HG02798 (cell line): ENCODE results near the gene RPS27L.
"Not testable (repeated sequence)": the region's sequence is repeated elsewhere in the genome, so short reads cannot be mapped to it uniquely, and the experiment has no call there.

Experiments
- ATAC-seq: cut with Tn5 transposase; IDR thresholded peaks from one replicate; pipeline ENCODE4 v1.9.1; 2021; ENCODE audit warnings: mild to moderate bottlenecking; ENCODE audit not compliant: unreplicated experiment, poor library complexity

The RPS27L gene

GRCh38 chr15:63145426-63145825 lies 11.9 kb downstream of the RPS27L start:
- ATAC-seq, result no peak

GRCh38 chr15:63140936-63141335 lies 16.3 kb downstream of the RPS27L start:
- no peak for ATAC-seq

GRCh38 chr15:63136742-63137141 lies 20.5 kb downstream of the RPS27L start:
- ATAC-seq, result no peak

DNA sequence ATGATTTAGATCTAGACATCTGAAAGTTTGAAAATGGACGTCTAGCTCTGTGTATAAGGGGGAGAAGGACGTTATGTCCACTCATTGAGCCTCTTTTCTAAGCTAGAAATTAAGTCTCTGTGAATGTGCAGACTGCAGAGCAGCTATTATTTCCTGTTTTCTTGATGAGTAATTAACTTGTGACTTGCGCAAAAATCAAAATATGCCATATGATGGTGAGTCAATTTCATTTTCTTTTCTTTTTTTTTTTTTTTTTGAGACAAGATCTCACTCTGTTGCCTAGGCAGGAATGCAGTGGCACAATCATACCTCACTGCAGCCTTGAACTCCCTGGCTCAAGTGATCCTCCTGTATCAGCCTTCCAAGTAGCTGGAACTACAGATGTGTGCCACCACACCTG lies 21.5 kb downstream of the RPS27L start:
- no peak for ATAC-seq

- ATAC-seq, result no peak
These were observed 22.0 kb downstream of the RPS27L start for GRCh38 chr15:63135281-63135680.

GRCh38 chr15:63134245-63134985 lies 22.9 kb downstream of the RPS27L start:
- ATAC-seq, result no peak

DNA sequence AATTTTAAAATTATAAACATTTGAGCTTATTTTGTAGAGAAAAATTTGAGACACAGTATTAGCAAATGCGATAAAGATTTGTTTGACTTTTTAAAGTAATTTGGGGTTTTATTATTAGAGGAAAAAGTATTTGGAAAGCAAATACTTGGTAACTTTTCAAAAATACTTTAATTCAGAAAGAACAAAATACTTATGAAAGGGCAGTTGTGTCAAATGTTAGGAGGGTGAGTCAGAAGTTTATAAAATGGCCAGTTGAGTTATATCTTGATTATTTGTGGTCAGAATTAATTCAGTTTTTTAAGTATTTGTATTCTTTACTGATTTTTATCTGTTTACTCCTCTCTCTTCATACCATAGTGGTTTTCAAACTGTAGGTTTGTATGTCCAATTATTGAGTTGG lies 23.5 kb downstream of the RPS27L start:
- no peak for ATAC-seq

DNA sequence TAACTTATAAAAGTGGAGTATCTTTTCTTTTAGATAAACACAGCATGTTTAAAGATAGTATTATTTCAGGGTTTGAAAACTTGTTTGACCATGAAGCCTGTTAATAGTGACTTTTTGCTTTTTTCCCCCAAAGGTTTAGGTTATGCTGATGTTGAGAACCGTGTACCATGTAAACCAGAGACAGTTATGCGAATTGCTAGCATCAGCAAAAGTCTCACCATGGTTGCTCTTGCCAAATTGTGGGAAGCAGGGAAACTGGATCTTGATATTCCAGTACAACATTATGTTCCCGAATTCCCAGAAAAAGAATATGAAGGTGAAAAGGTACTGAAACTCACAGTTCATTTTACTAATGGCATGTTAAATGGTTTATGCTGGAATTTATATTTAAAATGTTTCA lies 30.6 kb downstream of the RPS27L start:
- no peak for ATAC-seq

- no peak for ATAC-seq
These were observed 32.8 kb downstream of the RPS27L start for GRCh38 chr15:63124506-63124905.

DNA sequence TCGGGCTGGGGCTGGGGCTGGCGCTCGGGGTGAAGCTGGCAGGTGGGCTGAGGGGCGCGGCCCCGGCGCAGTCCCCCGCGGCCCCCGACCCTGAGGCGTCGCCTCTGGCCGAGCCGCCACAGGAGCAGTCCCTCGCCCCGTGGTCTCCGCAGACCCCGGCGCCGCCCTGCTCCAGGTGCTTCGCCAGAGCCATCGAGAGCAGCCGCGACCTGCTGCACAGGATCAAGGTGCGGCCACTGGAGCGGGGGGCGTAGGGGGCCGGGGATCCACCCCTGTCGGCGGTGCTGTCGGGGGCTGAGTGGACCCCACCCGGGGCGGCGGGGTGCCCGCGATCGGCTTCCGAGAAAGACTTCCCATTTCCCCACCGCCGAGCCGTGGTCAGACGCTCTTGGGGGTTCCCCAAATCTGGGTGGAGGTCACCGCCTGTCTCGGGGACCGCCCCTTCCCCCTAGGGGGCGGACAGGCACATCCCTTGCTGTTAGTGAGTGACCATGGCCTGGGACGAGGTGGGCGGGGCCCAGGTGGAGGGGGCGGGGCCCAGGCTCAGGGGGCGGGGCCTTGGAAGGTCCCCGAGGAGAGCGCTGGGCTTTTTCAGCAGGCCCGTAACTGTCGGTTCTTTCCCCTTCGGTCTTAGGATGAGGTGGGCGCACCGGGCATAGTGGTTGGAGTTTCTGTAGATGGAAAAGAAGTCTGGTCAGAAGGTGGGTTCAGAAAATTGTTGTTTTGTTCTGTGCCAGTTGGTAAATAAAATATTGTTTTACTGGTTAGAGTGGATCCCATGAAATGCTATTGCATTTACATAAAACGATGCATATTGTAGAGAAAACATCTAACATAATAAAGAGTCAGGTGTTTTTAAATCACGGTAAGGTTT lies 35.0 kb downstream of the RPS27L start:
- peak; percentile 92 for ATAC-seq

GRCh38 chr15:63121382-63122001 lies 35.8 kb downstream of the RPS27L start, which contains the start of gene LACTB:
Gene LACTB, plus strand, starts transcription at chr15:63121861. Its CDS starts 11 bp downstream, at chr15:63121872.
- ATAC-seq, result peak; percentile 80

- no peak for ATAC-seq
These were observed 38.4 kb downstream of the RPS27L start for GRCh38 chr15:63118854-63119253.

DNA sequence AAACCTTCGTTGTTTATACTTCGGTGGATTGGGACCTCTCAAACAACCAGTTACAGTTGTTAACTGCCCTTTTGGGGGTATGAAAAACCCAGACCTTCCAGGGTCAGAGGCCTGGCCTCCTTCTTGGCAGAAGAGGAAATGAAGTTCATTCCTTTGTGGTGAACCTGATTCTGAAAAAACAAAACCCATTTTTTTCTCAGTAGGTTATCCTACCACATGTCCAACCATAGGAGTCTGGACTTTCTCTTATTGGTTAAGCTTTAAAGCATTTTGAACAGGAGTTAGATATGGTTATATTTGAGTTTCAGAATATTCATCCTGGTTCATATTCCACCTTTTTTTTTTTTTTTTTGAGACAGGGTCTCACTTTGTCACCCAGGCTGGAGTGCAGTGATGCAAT lies 42.8 kb downstream of the RPS27L start:
- no peak for ATAC-seq

GRCh38 chr15:63112871-63113270 lies 44.4 kb downstream of the RPS27L start:
- ATAC-seq, result no peak

GRCh38 chr15:63111481-63111880 lies 45.8 kb downstream of the RPS27L start:
- ATAC-seq, result no peak

DNA sequence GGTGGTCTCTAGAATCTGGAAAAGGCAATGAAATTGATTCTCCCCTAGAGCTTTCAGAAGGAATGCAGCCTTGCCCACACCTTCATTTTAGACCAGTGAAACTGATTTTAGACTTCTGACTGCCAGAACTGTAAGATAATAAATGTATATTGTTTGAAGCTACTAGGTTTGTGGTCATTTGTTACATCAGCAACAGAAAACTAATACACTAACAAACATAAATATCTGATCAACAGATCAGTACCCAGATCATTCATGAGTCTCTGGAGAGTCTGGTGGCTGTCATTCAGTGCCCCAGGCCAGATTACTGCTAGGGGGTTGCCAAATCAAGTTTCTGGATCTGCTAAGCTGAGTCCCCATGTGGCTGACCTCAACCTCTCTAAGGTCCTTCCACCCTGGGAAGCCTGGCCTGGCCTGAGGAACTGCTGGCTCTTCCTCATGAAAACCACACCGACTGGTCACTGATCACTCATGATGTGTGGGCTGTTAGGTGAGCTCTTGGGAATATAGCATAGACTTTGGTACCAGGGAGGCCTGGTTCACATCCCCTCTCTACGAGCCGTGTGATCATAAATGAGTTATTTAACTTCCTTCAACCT lies 46.8 kb downstream of the RPS27L start:
- ATAC-seq, result no peak

- ATAC-seq, result no peak
These were observed 47.4 kb downstream of the RPS27L start for GRCh38 chr15:63109920-63110319.

- ATAC-seq, result no peak
These were observed 47.8 kb downstream of the RPS27L start for GRCh38 chr15:63109498-63109897.

DNA sequence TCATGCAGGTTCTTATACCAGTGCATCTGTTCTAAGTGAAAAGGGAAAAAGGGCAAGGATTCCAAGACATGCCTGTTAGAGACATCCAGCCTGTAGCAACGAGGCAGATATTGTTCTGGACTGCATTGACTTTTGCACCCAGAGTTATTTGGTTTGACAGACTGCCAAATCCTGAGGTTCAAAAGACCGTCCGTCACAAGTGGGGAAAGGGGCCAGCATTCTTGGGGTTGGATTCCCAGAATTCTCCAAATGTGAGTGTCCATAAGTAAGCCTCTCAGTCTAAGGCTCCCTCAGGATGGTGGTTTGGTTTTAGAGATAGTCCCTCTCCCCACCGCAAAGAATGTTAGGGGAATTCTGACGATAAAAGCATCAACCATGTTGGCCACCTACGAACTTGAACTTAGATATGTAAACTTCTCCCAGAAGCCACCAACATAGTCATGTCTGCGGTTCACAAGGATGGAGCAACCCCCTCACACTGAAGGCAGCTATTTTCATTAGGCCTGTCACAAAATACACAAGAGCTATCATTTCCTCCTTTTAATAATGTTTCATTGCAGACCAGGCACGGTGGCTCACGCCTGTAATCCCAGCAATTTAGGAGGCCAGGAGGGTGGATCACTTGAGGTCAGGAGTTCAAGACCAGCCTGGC lies 49.3 kb downstream of the RPS27L start:
- ATAC-seq, result no peak

GRCh38 chr15:63105354-63105753 lies 51.9 kb downstream of the RPS27L start:
- not testable (repeated sequence) for ATAC-seq
